OCI-LY1 (cell line): ENCODE results near the gene OGFR.
A peak's percentile ranks its signal among the peaks of the same experiment; 100 is the strongest.

Experiments used
- H2AFZ ChIP-seq: fragments of 200-600 bp; sonication (generic), shearing (Covaris generic); 2 replicates; pipeline ENCODE4 v1.6.0; 2014; ENCODE audit warnings: antibody characterized with exemption, mild to moderate bottlenecking, low read length
- H3F3A ChIP-seq: fragments of 200-600 bp; sonication (generic), shearing (Covaris generic); 2 replicates; pipeline ENCODE4 v1.6.0; 2014; ENCODE audit warnings: mild to moderate bottlenecking, antibody characterized with exemption, low read length, moderate library complexity; ENCODE audit not compliant: insufficient read depth
- H3K27ac ChIP-seq: fragments of 200-600 bp; sonication (generic); 2 replicates; pipeline ENCODE4 v1.5.1; 2014; ENCODE audit warnings: low read length, mixed run types, mild to moderate bottlenecking, low read depth; ENCODE audit not compliant: poor library complexity, severe bottlenecking
- H3K27me3 ChIP-seq: fragments of 200-600 bp; sonication (generic); 2 replicates; pipeline ENCODE4 v1.6.0; 2014; ENCODE audit warnings: antibody characterized with exemption, mild to moderate bottlenecking, low read length, moderate library complexity; ENCODE audit not compliant: insufficient read depth
- H3K36me3 ChIP-seq: fragments of 200-600 bp; sonication (generic); 2 replicates; pipeline ENCODE4 v1.6.1; 2014; ENCODE audit warnings: mild to moderate bottlenecking, antibody characterized with exemption, low read length, moderate library complexity, mixed read lengths; ENCODE audit not compliant: insufficient read depth
- H3K4me1 ChIP-seq: fragments of 200-600 bp; sonication (generic); 2 replicates; pipeline ENCODE4 v1.5.1; 2014; ENCODE audit warnings: mild to moderate bottlenecking, low read length, moderate library complexity; ENCODE audit not compliant: insufficient read depth, severe bottlenecking
- H3K4me2 ChIP-seq: fragments of 200-600 bp; sonication (generic), shearing (Covaris generic); 2 replicates; pipeline ENCODE4 v1.6.1; 2014; ENCODE audit warnings: low read length
- H3K4me3 ChIP-seq: fragments of 200-600 bp; sonication (generic); 2 replicates; pipeline ENCODE4 v1.5.1; 2014; ENCODE audit warnings: low read length, low read depth, mild to moderate bottlenecking, mixed read lengths; ENCODE audit not compliant: poor library complexity, severe bottlenecking
- H3K79me2 ChIP-seq: fragments of 200-600 bp; shearing (Covaris generic); 2 replicates; pipeline ENCODE4 v1.6.1; 2016; ENCODE audit warnings: mixed run types, low read length, mixed read lengths; ENCODE audit not compliant: insufficient read depth
- H3K9ac ChIP-seq: fragments of 200-600 bp; sonication (generic), shearing (Covaris generic); 2 replicates; pipeline ENCODE4 v1.6.1; 2014; ENCODE audit warnings: mild to moderate bottlenecking, low read length, mixed read lengths
- H3K9me2 ChIP-seq: fragments of 200-600 bp; sonication (generic), shearing (Covaris generic); 2 replicates; pipeline ENCODE4 v1.6.1; 2014; ENCODE audit warnings: low read depth, mild to moderate bottlenecking, low read length, mixed read lengths
- H3K9me3 ChIP-seq: fragments of 200-600 bp; shearing (Covaris generic); 2 replicates; pipeline ENCODE4 v1.6.1; 2014; ENCODE audit warnings: low read length, mixed read lengths
- H4K20me1 ChIP-seq: fragments of 200-600 bp; sonication (generic), shearing (Covaris generic); 2 replicates; pipeline ENCODE4 v1.6.0; 2016; ENCODE audit warnings: mild to moderate bottlenecking, low read length; ENCODE audit not compliant: insufficient read depth
- CTCF ChIP-seq: fragments of 200-600 bp; sonication (generic), shearing (Covaris generic); IDR thresholded peaks from 2 replicates; pipeline ENCODE4 v1.5.1; 2017; ENCODE audit warnings: mild to moderate bottlenecking, antibody characterized with exemption, low read length, moderate library complexity, mixed read lengths
- EZH2 ChIP-seq: fragments of 200-600 bp; sonication (generic), shearing (Covaris generic); IDR thresholded peaks from 2 replicates; pipeline ENCODE4 v1.8.0; 2017; ENCODE audit warnings: borderline replicate concordance, mixed run types, mild to moderate bottlenecking, antibody characterized with exemption, low read length, moderate library complexity, mixed read lengths

Gene OGFR

GRCh38 chr20:62804627-62805154, at the start of gene OGFR:
OGFR (plus strand) TSS chr20:62804835; CDS start chr20:62804860, 25 bp downstream.
- TF ChIP-seq EZH2 = no peak
- no peak for TF ChIP-seq CTCF
- Histone ChIP-seq H3K36me3 (peaks cover 50% of the 10 kb centered on the region), H3K9ac (peak within 1 kb of the TSS; percentile 89), H3K4me1 (peaks cover 33% of the 10 kb centered on the region), H3K9me3 (no peaks in the 10 kb centered on the region), H3K4me2 (peak within 1 kb of the TSS; percentile 99), H3K9me2 (no peaks in the 10 kb centered on the region), H4K20me1 (no peaks in the 10 kb centered on the region), H3K27ac (peak within 1 kb of the TSS; percentile 23), H3F3A (no peaks in the 10 kb centered on the region; the same call in 1 of the 2 replicates), H3K79me2 (peaks cover 9% of the 10 kb centered on the region), H2AFZ (no peak within 1 kb of the TSS), H3K27me3 (no peaks in the 10 kb centered on the region), H3K4me3 (peak within 1 kb of the TSS; percentile 86)

- Histone ChIP-seq H3K9ac (no peak overlapping the region), H3F3A (no peaks in the 10 kb centered on the region), H3K27me3 (no peaks in the 10 kb centered on the region; the same call in 1 of the 2 replicates), H3K27ac (no peak overlapping the region), H3K9me2 (no peaks in the 10 kb centered on the region), H3K79me2 (no peaks in the 10 kb centered on the region), H4K20me1 (no peaks in the 10 kb centered on the region), H3K4me3 (no peak overlapping the region), H2AFZ (no peak overlapping the region), H3K4me2 (no peak overlapping the region), H3K4me1 (no peaks in the 10 kb centered on the region), H3K9me3 (no peaks in the 10 kb centered on the region), H3K36me3 (no peaks in the 10 kb centered on the region)
- TF ChIP-seq EZH2 = no peak
- no peak for TF ChIP-seq CTCF
Observed at GRCh38 chr20:62754991-62755356, 49.7 kb upstream of the OGFR start.

- no peak for TF ChIP-seq EZH2
- TF ChIP-seq CTCF = no peak
- Histone ChIP-seq H4K20me1 (no peaks in the 10 kb centered on the region), H3K9me3 (no peaks in the 10 kb centered on the region), H2AFZ (no peak overlapping the region), H3K27ac (no peak overlapping the region), H3K79me2 (no peaks in the 10 kb centered on the region), H3K9ac (no peak overlapping the region), H3K4me1 (no peaks in the 10 kb centered on the region), H3K36me3 (no peaks in the 10 kb centered on the region), H3K4me2 (no peak overlapping the region), H3K9me2 (no peaks in the 10 kb centered on the region), H3K4me3 (no peak overlapping the region), H3K27me3 (no peaks in the 10 kb centered on the region; the same call in 1 of the 2 replicates), H3F3A (no peaks in the 10 kb centered on the region)
Observed at GRCh38 chr20:62755817-62756724, 48.6 kb upstream of the OGFR start.
